COLO829 (cell line): Measurements from ENCODE around the gene ZSCAN20.
A peak's percentile ranks its signal among the peaks of the same experiment; 100 is the strongest.

ENCODE experiments used
- DNase-seq: peaks from one replicate; pipeline ENCODE4 v3.0.0; 2012; ENCODE audit warnings: low spot score

ZSCAN20 gene

DNA sequence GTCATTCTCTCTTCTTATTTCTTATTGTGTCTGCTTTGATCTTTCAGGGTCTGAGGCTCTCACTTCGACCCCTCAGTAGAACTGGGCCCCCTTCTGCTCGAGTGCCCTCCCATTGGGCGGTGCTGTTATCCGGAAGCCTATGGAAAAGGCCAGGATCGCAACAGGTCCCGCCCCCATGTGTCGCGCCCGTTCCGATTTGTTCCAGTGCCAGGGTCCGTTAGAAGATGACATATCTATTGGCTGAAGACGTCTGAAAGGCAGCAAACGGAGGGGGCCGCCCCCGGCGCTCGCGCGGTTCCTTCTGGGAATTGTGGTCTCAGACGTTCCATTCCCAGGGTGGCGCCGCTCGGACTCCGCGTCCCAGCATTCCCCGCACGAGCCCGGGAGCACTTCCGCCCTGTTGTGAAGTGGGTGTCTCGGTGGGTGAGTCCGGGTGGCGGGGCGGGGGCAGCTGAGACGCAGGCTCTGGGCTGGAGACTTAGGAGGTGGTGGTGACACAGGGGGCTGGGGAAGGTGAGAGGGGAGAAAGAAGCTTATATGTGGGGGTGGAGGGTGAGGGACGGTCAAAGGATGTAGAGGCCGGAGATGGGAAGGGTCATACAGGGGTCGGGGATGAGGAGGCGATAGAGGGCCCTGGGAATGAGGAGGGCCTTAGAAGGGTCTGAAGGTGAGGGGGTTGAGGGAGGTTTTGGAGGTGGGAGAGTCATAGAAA lies at the start of gene ZSCAN20:
TSS of gene ZSCAN20 (plus strand) at position 377 of the 712 bp plus-strand sequence. CDS start 6,644 bp downstream, outside the sequence.
- DNase-seq = peak; percentile 97

DNA sequence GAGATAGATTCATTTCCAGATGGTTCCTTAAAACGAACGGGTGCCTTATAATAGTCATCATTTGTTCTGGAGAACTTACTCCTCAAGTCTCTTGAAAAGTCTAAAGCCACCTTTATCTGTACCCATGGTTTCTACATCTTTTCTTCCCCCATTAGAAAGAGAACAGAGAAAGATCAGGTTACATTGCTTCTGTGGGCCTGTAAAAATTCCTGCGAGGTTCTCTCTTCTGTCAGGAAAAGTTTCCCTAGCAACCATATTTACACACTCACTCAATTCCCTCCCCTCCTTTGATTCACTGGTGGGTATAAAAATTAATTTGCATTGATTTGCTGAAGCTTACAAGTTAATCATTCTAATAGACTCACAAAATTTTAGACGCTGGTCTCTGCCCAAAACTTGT lies 48.2 kb upstream of the ZSCAN20 start:
- DNase-seq = no peak

DNA sequence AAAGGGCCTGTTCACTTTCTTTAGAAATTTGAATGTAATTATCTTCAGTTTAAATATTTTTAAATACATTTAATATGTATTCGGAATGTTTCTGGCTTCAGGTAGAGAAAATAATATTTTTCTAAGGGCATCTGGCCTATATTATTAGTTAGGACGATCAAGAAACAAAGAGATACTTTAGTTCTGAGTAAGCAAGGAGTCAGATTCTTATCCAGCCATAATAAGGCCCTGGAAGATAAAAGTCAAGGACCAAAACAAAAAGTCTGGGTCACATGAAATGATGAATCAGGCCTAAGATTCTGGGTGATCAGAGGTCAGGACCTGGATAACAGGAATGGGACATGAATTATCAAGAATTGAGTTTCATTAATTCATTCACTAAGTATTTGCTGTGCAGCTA lies 47.8 kb upstream of the ZSCAN20 start:
- no peak for DNase-seq

DNA sequence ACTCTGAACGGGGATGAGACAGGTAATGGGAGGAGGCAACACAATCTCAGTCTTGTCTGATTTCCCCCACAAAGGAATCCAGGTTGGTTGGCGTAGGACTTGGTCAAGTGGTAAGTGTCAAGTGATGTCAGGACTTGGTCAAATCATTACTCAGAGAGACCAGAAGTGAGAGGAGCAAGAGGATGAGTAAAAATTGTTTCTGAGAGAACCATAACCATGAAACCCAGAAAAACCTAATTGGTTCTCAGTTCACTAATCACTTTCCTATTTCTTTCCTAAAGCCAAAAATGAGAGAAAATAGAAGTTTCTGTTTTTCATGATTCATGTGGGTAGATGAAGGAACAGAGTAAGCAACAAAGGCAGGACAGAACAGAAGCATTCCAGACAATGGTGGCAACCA lies 46.5 kb upstream of the ZSCAN20 start:
- DNase-seq = no peak

DNA sequence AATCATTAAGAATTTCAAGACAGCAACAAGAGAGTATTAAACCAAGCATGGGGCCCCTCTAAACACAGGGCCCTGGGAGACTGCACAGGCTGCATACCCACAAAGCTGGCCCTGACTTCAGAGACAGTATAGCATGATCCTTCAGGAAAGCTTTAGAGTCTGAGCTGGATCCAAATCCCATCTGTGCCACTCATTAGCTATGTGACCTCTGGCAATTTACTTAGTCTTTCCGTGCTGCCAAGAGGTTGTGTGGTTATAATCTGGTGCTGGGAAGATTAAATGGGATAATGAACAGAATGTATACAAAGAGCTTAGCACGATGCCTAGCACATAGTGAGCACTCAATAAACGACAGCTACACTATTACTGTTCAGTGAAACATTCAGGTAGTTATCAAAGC lies 45.5 kb upstream of the ZSCAN20 start:
- DNase-seq = no peak

DNA sequence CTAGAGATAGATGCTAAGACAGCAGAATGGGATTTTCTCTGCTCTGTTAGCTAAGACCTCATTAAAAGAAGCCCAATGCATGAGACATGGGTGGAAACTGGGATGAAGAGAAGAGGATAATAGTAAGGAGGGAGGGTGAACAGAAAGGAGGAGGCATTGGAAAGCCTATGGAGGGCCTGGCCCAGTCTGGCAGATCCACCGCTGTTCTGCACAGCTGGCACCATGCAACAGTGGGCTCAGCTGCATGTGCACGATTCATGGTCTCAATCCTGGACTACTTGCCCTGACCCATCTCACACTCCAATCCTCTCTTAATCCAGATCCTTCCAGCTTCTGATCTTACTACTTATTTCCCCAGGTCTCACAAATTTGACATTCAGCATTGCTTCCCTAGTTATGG lies 43.8 kb upstream of the ZSCAN20 start:
- DNase-seq = no peak

DNA sequence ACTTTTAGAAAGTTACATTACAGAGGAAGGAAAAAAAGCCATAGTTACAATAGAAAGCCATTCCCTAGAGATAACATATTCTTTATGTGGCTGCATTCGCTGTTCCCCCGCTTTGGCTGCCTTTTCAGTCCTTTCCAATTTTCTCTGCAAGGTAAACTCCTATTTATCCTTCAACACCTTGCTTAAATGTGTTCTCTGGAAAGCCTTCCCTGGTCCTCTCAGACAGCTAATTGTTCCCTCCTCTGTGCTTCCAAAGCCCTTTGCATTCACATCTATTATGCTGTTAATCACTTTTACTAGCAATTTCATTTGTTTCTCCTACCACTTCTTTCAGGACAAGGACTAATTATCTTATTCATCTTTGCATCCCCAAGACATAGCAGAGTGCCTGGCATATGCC lies 43.1 kb upstream of the ZSCAN20 start:
- no peak for DNase-seq

DNA sequence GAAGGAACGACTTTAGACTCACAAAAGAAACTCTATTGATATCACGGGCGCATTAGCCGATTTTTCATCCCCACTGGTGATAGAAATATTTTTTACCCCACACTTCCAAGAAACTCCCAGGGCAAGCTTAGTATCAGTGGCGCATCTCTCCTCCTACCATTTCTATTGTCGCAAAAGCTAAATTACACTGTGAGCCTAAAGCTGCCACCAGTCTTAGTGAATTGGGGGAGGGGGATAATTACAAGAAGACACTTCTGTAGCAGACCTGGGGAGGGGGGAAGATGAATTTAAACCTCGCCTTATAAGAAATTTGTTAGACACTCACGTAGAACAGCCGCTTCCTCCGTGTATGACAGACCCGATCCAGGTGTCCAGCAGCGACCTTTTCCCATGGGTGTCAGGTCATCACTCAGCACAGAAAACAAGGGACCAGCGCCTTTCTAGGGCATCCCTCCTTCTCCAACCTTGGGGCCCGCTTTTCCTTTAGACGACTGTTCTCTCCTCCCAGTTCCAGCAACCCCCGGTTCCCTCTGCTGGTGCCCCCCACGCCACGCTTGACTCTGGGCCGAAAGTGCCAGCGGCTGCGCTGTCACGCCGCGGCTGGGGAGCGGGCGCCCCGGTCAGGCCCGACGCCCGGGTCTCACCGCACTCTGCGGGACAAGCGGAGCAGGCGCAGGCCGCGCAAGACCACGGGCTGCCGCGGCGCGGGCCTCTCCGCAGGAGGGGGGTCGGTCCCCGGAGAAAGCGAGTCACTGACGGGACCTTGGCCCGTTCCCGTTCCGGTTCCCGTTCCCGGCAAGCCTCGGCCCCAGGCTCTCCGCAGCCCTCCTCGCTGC lies 42.4 kb upstream of the ZSCAN20 start:
- DNase-seq = no peak

DNA sequence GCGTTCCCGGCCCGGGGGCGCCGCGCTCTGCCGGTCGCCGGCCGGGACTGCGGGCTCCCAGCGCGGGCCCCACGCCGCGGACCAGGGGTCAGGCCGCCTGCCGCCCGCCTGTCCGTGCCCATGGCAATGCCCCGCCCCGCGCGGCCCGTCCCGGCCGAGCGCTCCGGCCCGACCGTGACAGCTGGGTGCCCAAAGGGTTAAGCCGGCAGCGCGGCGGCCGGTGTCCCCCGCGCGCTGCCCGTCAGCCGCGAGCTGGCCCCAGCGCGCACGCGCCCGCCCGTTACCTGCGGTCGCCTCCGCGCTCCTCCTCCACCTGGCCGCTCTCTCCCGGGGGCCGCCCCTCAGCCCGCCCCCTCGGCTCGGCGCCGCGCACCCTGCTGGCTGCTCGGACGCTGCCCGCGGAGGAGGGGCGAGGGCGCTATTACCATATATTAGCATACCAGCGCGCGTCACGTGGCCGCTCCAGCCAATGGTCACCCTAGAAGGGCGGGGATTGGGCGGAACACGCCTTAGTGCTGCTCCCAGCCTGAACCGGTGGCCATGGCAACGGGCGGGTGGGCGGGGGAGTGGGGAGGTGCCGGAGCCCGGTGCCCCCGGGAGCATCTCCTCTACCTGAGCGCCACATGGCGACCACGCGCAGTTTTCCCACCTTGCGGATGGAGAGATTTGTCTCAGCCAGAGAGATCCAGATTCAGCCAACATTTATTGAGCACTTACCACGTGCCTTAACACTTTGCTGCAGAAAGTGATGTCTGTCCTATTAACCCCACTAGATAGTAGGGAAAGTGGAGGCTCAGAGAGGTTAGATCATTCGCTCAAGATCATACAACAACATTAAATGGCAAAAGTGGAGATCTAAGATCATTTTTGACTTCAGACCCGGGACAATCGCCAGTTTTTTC lies 41.5 kb upstream of the ZSCAN20 start, which contains the start of gene PHC2:
TSS of gene PHC2 (minus strand) at position 404 of the 902 bp plus-strand sequence. CDS start 55,556 bp downstream, outside the sequence.
- DNase-seq = peak; percentile 96

DNA sequence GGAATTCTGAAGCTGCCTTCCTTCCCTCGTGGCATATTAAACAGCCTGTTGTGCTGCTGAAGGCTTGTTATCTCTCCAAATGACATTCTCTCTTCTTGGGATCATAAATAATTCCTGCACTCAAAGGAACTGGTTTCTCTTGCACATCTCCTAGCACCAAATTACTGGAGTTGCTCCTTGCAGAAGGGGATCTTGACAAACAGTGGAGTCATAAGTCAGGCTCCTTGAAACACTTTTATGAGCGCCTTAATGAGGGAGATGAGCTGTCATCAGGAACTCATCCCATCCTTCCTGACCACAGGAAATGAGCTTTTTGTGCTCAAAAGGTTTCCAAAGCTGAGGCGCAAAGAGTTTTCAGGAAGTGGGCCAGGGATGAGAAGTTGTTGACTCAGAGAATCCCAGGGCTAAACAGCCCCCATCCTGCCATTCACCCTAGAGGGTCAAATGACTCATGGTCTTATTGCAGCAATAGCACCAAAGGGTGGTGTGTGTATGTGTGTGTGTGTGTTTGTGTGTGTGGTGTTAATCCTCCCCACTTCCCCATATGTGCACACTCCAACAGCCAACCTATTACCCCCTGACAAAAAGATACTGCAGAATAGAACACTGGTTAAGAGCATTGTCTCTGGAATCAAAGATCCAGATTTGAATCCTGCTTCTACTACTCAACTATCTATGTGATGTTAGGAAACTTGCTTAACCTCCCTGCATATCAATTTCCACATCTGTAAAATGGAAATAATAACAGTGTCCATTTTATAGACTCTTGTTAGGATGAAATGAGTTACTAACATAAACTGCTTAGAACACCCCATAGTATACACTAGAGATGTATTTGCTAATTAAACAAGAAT lies 38.7 kb upstream of the ZSCAN20 start:
- DNase-seq = peak; percentile 89

DNA sequence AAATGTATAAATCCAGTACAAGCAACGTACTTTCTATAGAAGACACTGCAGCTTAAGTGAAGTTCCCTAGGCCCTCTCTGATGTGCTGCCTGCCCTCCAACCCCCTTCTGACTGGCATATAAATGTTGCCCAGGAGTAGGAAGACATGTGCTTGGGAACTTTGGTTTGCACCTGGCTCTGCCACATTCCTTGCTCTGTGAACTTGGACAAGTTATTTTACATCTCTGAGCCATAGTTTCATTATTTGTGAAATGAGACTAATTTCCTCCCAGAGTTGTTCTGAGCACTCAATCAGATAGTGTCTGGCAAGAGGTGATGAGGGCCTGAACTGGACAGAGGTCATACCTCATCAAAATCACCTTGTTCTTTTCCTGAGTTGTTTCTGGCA lies 38.1 kb upstream of the ZSCAN20 start:
- no peak for DNase-seq

DNA sequence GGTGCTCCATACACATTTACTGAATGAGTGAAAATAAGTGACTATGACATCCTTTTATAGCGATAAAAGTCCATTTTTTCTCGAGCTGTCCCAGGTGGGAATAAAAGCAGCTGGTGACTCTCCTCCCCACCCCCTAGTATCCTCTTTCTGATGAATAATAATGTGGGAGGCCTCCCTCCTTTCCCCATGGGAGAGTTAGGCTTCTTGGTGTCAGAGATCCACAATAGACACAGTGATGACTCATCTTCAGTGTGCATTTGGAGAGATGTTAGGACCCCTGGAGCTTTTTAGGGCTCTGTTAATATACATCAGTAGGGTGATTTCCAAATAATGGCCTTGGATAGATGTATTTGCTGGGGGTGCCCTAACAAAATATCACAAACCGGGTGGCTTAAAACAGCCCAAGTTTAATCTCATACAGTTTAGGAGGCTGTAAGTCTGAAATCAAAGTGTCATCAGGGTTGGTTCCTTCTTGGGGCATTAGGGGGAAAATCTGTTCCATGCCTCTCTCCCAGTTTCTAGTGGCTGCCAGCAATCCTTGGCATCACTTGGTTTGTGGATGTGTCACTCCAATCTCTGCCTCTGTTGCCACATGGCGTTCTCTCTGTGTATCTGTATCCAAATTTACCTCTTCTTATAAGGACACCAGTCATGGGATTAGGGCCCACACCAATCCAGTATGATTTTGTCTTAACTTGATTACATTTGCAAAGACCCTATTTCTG lies 37.2 kb upstream of the ZSCAN20 start:
- DNase-seq = peak; percentile 81

DNA sequence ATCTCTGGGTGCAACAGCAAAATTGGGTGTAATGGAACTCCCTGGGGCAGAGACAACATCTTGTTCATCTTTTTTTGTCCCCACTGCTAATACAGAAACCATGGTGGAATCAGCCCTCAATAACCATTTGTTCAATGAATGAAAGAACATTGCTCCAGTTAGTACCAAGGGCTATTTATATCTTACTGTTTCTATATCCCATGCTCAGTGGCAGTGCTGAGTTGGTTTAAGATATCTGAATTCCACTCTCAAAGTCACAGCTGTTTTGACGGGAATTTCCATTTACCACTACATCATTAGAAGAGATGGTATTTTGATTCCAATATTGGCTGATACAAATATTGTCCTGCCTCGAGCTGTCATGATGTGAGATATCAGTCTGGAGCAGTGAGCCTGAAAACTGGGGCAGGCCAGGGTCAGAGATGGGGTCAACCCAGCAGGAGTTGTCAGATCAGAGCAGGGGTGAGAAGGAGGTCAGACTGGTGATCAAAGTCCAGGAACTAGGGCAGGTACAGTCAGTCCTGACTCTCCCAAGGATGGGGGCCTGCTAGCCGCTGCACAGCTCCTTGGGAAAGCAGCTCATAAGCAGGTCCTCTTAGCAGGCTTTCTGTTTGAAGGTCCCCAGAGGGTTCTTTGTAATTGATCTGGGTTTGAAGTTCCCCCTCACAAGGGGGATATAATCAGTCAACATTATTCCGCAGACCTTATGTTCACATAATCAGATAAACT lies 35.7 kb upstream of the ZSCAN20 start:
- DNase-seq = no peak

DNA sequence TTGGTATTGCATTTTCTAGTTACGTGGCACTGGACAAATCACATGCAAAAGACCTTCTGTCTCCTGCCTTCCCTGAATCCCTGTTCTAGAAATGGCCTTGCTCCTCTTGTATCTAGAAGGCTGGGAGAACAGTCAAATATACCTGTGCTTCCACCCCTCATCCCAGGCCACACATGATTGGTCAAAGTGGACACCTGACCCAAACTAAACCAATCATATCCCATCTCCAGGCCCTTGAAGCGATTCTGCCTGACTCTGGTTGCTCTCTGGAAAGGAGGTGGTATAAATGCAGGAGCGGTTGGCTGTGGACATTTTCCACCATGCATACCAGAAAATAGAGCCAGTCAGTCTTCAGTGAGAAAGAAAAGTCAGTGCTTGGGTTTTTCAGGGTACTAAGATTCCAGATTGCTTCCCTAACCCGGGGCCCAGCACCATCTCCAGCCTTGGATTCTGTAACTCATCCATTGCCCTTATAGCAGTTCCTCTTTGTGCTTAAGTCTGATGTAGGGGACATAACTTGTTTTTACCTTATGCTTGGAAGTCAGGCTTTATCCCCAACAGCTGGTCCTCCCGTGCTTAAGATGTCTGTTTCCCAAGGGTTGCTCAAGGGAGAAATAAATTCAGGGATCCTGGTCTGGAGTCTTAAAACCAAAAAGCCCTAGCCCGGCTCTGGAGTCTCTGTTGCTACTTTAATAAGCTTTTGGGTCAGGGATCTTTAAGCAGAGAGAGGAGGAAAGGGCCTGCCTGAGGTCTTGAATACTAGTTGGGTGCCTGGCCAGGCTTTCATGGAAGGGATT lies 33.9 kb upstream of the ZSCAN20 start:
- no peak for DNase-seq

DNA sequence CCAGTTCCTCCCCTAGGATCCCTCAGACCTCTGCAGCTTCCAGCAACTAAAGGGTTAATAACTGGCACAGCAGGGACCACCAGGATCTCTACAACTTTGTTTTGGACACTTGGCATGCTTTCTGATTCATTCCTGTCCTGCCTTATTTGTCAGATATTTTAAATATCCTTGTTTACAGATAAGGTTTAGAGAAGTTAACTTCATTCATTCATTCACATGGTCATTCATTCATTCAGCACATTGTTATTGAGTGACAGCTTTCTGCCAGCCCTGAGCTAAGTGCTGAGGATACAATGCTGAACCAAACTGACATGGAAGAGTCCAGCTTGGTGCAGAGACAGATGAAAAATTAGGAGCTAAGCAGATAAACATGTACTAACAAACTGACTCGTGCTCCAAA lies 32.8 kb upstream of the ZSCAN20 start:
- DNase-seq = no peak

DNA sequence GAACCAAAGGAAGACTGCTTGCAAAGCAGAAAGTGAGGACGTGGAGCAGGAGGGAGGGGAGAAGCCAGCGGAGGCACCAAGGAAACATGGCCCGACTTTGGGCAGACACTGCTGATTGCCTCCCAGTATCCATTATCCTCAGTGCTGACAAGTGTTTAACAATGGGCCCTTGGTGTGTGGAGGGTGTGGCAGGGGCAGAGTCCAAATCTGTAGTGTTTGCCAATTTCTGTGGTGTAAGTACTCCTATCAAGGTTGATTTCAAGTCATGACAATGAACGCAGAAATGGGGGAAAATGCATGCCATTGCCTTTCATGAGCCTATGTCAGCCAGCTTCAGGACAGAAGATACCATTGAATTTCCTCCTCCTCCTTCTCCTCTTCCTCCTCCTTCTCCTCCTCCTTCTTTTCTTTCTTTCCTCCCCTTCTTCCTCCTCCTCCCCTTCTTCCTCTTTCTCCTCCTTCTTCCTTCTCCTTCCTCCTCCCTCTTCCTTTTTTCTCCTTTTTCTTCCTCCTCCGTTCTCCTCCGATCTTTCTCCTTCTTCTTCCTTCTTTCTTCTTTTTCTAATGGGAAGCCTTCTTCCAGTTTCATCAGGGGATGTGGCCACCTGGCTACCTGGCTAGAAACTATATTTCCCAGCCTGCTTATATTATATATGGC lies 31.2 kb upstream of the ZSCAN20 start:
- DNase-seq = no peak

DNA sequence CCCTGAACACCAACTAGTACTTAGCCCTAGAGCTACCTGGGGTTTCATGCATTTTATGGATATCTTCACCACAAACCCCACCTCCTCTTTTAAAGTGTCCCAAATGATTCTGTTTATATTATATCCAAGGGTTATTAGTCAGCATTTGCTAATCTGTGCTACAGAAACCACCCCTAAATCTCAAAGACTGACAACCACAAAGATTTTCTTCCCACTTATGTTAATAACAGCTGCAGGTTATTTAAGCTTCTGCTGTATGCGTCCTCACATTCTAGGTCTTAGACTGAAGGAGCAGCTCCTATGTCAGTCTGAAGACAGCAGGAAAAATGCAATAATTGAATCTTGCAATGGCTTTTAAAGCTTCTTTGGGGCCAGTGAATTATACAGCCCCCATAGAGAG lies 30.3 kb upstream of the ZSCAN20 start:
- no peak for DNase-seq

DNA sequence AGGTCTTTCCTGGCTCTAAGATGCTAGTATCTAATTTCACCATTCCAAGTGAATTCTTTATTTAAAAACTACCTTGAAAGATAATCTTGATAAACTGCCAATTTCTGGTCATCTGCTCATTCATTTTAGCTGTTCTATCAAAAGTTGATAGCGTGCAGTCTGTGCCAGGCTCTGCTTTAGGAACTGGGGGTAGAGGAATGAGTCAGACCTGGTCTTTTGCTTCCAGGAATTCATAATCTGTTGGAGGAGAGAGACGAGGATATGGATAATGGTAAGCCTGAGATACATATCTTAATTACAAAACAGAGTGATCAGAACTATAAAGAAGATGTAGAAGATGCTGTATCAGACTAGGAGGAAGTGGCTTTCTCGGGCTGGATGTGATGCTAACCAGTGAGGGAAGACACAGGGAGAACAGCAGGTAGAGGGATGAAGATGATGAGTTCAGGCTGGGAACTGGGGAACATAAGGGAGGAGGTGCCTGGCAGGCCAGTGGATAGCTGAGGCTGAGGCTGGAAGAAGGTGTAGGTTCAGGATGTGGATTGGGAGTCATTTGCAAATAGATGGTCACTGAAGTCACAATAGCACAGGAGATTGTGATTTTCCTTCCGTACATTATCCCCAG lies 29.3 kb upstream of the ZSCAN20 start:
- DNase-seq = peak; percentile 78
